Dermis lymphatic vessel endothelial cell (primary cell): Measurements from ENCODE around the gene KRTAP5-9. TPM values are rescaled to one million over a fixed set of nuclear protein-coding genes. Genes with fewer than 3 reads are reported as not detected.

Source experiments
- total RNA-seq: library from RNA; depleted of rRNA; stranded (reverse); fragments of >200 nt; gene quantifications from 2 replicates; pipeline ENCODE4 v1.2.1, GENCODE V29; 2014

Gene KRTAP5-9, protein sequence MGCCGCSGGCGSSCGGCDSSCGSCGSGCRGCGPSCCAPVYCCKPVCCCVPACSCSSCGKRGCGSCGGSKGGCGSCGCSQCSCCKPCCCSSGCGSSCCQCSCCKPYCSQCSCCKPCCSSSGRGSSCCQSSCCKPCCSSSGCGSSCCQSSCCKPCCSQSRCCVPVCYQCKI
- total RNA-seq: not detected in 2 replicates

GRCh38 chr11:71548120-71548519 is at the start of gene KRTAP5-9:
KRTAP5-9 (plus strand) TSS chr11:71548420; CDS start chr11:71548658, 238 bp downstream.

GRCh38 chr11:71526796-71527575 is 21.2 kb upstream of the KRTAP5-9 start, which contains the start of gene KRTAP5-7:
KRTAP5-7 (plus strand) TSS chr11:71527267; CDS start chr11:71527301, 34 bp downstream.

GRCh38 chr11:71537977-71538665 is 10.1 kb upstream of the KRTAP5-9 start, which contains the start of gene KRTAP5-8:
KRTAP5-8 (plus strand) TSS chr11:71538025; CDS start chr11:71538056, 31 bp downstream.

GRCh38 chr11:71565263-71565662 is 17.0 kb downstream of the KRTAP5-9 start, which contains the start of gene KRTAP5-10:
KRTAP5-10 (plus strand) TSS chr11:71565563; CDS start chr11:71565588, 25 bp downstream.

GRCh38 chr11:71582309-71582895 is 34.2 kb downstream of the KRTAP5-9 start, which contains the start of gene KRTAP5-11:
KRTAP5-11 (minus strand) TSS chr11:71582875; CDS start chr11:71582837, 38 bp downstream.

Other genes with a start within 250 kb of the KRTAP5-9 start
- gene DHCR7, start 100.0 kb upstream of the KRTAP5-9 start, total RNA-seq: 13.6 and 23.8 TPM in 2 replicates
- 79.3 and 83.4 TPM in 2 replicates for gene NADSYN1, start 95.2 kb upstream of the KRTAP5-9 start, total RNA-seq
- under 0.01 and 0.11 TPM in 2 replicates for gene KRTAP5-7, start 21.2 kb upstream of the KRTAP5-9 start, total RNA-seq
- not detected in 2 replicates for gene KRTAP5-8, start 10.4 kb upstream of the KRTAP5-9 start, total RNA-seq
- gene KRTAP5-10, start 17.1 kb downstream of the KRTAP5-9 start, total RNA-seq: not detected in 2 replicates
- not detected in 2 replicates for gene KRTAP5-11, start 34.5 kb downstream of the KRTAP5-9 start, total RNA-seq